Panc1 (cell line): ENCODE results near the gene CALHM6. TPM values are rescaled to one million over a fixed set of nuclear protein-coding genes. Genes with fewer than 3 reads are reported as not detected.

Experiments
- ATAC-seq: fragments of 200-7000 bp; cut with Tn5 transposase; 2 replicates; pipeline ENCODE4 v1.9.1; 2020; ENCODE audit warnings: mild to moderate bottlenecking, moderate library complexity
- BruUV-seq: library from RNA; stranded (reverse); fragments of 400-500 nt; replicated peaks from 2 replicates; lab custom pipeline; 2021; lab: Mats Ljungman, UMichigan
- CTCF ChIA-PET: fragments of 300-600 bp; sonication (Branson Sonifier 250); formaldehyde crosslinking; loops from one replicate; lab custom pipeline; 2022; ENCODE audit warnings: antibody characterized with exemption; lab: Charles Lee
- POLR2A ChIA-PET: fragments of 300-600 bp; sonication (Branson Sonifier 250); formaldehyde crosslinking; loops from one replicate; lab custom pipeline; 2022; ENCODE audit warnings: antibody characterized with exemption; lab: Charles Lee
- DNase-seq: peaks from one replicate; pipeline ENCODE4 v3.0.0-alpha.2; 2010; ENCODE audit warnings: low read depth, low spot score
- H3K27ac ChIP-seq: 2 replicates; pipeline ENCODE4 v1.5.1; 2011; ENCODE audit warnings: mild to moderate bottlenecking, low read length, inconsistent platforms
- H3K27me3 ChIP-seq: fragments of 200-500 bp; sonication (Bioruptor generic); 2 replicates; pipeline ENCODE4 v1.6.0; 2014; ENCODE audit warnings: low read length, inconsistent platforms; ENCODE audit not compliant: control insufficient read depth, insufficient read depth
- H3K36me3 ChIP-seq: fragments of 200-500 bp; sonication (Bioruptor generic); 2 replicates; pipeline ENCODE4 v1.5.1; 2014; ENCODE audit warnings: inconsistent platforms, mild to moderate bottlenecking, low read length, moderate library complexity; ENCODE audit not compliant: control insufficient read depth, insufficient read depth
- H3K4me1 ChIP-seq: 2 replicates; pipeline ENCODE4 v1.5.1; 2011; ENCODE audit warnings: inconsistent platforms, mild to moderate bottlenecking, low read length, moderate library complexity; ENCODE audit not compliant: control insufficient read depth, insufficient read depth
- H3K4me3 ChIP-seq, 2 experiments: 2 replicates each; pipeline ENCODE4 v1.5.1; 2011 to 2012; ENCODE audit warnings: low read depth in 2 of 2, low read length in 2 of 2, mild to moderate bottlenecking in 2 of 2, inconsistent platforms in 1 of 2, moderate library complexity in 1 of 2
- H3K9me3 ChIP-seq: fragments of 200-500 bp; sonication (Bioruptor generic); 2 replicates; pipeline ENCODE4 v1.5.1; 2014; ENCODE audit warnings: low read depth, mild to moderate bottlenecking, inconsistent platforms, low read length, moderate library complexity; ENCODE audit not compliant: control insufficient read depth, insufficient read depth
- POLR2AphosphoS5 ChIP-seq: IDR thresholded peaks from 2 replicates; pipeline ENCODE4 v1.6.1; 2012; ENCODE audit warnings: mild to moderate bottlenecking, low read depth, low read length, moderate library complexity
- SIN3A ChIP-seq: IDR thresholded peaks from 2 replicates; pipeline ENCODE4 v1.6.1; 2012; ENCODE audit warnings: low read depth, mild to moderate bottlenecking, low read length, moderate library complexity, borderline replicate concordance; ENCODE audit not compliant: insufficient read depth
- TCF7L2 ChIP-seq: IDR thresholded peaks from 2 replicates; pipeline ENCODE4 v1.6.1; 2011; ENCODE audit warnings: mild to moderate bottlenecking, low read depth, low read length, inconsistent platforms
- in situ Hi-C: cut with HindIII; loops from 2 replicates; pipeline ENCODE4 v1.10.0; 2016; ENCODE audit warnings: low sequenced_read_pairs, low pct_unique_long_range_greater_than_20kb
- intact Hi-C: fragments of 100-400 bp; cut with micrococcal nuclease; formaldehyde crosslinking; loops from one replicate; pipeline ENCODE4 v1.10.0; 2022; ENCODE audit not compliant: unreplicated experiment
- total RNA-seq: library from RNA; stranded (reverse); gene quantifications from one replicate; pipeline ENCODE4 v1.2.1, GENCODE V29; 2021; ENCODE audit not compliant: unreplicated experiment
- TF ChIP-seq, protein P1 (sequence below): fragments of 450-650 bp; IDR thresholded peaks from 2 replicates; pipeline ENCODE4 v1.5.1; 2017; ENCODE audit warnings: mild to moderate bottlenecking
- TF ChIP-seq, protein P2 (sequence below), 2 experiments: IDR thresholded peaks; 2 replicates each; pipeline ENCODE4 v1.6.1; 2011 to 2012; ENCODE audit warnings: low read depth in 2 of 2, control low read depth in 1 of 2, low read length in 1 of 2, mild to moderate bottlenecking in 1 of 2, moderate library complexity in 1 of 2; ENCODE audit not compliant: insufficient read depth in 1 of 2

The CALHM6 gene
- total RNA-seq, 1 experiment from 2014 or later = not detected

DNA sequence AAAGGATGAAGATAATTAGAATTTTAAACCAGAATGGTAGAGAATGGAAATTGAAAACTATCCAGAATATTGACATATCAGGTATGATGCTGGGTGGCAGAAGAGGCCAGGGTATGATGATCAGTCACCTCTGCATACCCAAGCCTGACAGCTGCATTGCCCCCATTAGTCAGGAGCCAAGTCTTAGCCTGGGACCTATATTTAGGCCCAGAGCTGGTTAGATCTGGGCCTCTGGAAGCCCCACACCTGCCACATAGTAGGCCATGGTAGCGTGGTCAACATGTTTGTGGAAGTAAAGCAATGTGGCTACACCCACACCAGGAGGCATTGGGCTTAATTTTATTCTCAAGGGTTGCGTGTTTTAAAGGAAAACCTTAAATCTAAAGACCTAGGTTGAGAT lies 32.1 kb upstream of the CALHM6 start:
- DNase-seq (no peak), ATAC-seq (no peak)
- in situ Hi-C loops (no loop called here), intact Hi-C loops (no loop called here)
- ChIA-PET CTCF (no interaction called here), POLR2A (no interaction called here)
- H3K36me3 ChIP-seq = no peaks in the 10 kb centered on the region
- H3K9me3 ChIP-seq = no peaks in the 10 kb centered on the region
- no peaks in the 10 kb centered on the region for H3K4me1 ChIP-seq
- H3K27me3 ChIP-seq = no peaks in the 10 kb centered on the region; the same call in 1 of the 2 replicates
- no peak overlapping the region for H3K4me3 ChIP-seq
- TF ChIP-seq POLR2AphosphoS5 (no peak), SIN3A (no peak)
- BruUV-seq = no TSS peak
- H3K27ac ChIP-seq = no peak overlapping the region

DNA sequence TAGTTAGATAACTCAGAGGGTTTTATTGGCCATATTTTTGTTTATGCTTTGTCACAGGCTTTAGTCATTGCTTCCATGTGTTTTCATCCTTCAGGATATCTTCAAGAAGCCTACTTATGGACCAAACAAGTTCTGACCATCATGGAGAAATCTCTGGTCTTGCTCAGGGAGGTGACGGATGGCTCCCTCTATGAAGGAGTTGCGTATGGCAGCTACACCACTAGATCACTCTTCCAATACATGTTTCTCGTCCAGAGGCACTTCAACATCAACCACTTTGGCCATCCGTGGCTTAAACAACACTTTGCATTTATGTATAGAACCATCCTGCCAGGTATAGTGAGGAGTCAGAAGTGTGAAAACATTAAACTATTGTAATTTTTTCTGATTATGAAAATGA lies 30.3 kb upstream of the CALHM6 start:
- no peaks in the 10 kb centered on the region for H3K36me3 ChIP-seq
- in situ Hi-C loops (no loop called here), intact Hi-C loops (no loop called here)
- peaks cover 5% of the 10 kb centered on the region; the same call in 1 of the 2 replicates for H3K27me3 ChIP-seq
- H3K9me3 ChIP-seq = no peaks in the 10 kb centered on the region
- POLR2A ChIA-PET = no interaction called here
- no peak overlapping the region for H3K27ac ChIP-seq
- no TSS peak for BruUV-seq
- CTCF ChIA-PET = no interaction called here
- ATAC-seq (no peak), DNase-seq (no peak)
- H3K4me3 ChIP-seq = no peak overlapping the region
- TF ChIP-seq, protein P1, sequence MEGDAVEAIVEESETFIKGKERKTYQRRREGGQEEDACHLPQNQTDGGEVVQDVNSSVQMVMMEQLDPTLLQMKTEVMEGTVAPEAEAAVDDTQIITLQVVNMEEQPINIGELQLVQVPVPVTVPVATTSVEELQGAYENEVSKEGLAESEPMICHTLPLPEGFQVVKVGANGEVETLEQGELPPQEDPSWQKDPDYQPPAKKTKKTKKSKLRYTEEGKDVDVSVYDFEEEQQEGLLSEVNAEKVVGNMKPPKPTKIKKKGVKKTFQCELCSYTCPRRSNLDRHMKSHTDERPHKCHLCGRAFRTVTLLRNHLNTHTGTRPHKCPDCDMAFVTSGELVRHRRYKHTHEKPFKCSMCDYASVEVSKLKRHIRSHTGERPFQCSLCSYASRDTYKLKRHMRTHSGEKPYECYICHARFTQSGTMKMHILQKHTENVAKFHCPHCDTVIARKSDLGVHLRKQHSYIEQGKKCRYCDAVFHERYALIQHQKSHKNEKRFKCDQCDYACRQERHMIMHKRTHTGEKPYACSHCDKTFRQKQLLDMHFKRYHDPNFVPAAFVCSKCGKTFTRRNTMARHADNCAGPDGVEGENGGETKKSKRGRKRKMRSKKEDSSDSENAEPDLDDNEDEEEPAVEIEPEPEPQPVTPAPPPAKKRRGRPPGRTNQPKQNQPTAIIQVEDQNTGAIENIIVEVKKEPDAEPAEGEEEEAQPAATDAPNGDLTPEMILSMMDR = peak; percentile 22
- no peak for TF ChIP-seq TCF7L2
- no peaks in the 10 kb centered on the region for H3K4me1 ChIP-seq

DNA sequence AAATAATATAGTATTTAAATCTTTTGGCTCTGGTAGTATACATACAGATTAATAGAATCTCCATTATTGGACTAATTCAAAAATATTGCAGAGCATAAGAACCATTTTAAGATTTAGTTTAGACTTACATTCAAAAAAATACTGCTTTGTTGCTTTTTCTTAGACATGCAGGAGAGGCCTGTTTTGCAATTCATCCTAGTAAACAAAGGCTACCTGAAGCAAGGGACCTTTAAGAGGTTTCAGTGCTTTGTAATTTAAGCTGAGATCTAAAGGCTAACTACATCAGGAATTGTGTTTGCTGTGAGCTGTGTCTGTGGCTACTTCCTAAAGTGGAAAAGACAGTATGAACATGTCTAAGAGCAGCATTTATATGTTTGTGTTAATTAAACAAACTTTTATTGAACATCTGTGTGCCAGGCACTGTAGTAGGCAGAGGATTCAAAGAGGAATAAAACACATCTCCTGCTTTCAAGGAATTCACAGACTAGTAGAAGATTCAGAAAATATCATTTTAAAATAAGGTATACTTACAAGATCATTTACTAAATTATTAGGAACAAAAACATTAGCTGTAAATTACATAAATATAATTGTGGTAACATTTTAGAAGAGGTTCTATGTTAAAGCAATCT lies 29.1 kb upstream of the CALHM6 start:
- no peak for ATAC-seq
- in situ Hi-C loops = no loop called here
- CTCF ChIA-PET = no interaction called here
- TF ChIP-seq, protein P1 = no peak
- TF ChIP-seq, protein P2, sequence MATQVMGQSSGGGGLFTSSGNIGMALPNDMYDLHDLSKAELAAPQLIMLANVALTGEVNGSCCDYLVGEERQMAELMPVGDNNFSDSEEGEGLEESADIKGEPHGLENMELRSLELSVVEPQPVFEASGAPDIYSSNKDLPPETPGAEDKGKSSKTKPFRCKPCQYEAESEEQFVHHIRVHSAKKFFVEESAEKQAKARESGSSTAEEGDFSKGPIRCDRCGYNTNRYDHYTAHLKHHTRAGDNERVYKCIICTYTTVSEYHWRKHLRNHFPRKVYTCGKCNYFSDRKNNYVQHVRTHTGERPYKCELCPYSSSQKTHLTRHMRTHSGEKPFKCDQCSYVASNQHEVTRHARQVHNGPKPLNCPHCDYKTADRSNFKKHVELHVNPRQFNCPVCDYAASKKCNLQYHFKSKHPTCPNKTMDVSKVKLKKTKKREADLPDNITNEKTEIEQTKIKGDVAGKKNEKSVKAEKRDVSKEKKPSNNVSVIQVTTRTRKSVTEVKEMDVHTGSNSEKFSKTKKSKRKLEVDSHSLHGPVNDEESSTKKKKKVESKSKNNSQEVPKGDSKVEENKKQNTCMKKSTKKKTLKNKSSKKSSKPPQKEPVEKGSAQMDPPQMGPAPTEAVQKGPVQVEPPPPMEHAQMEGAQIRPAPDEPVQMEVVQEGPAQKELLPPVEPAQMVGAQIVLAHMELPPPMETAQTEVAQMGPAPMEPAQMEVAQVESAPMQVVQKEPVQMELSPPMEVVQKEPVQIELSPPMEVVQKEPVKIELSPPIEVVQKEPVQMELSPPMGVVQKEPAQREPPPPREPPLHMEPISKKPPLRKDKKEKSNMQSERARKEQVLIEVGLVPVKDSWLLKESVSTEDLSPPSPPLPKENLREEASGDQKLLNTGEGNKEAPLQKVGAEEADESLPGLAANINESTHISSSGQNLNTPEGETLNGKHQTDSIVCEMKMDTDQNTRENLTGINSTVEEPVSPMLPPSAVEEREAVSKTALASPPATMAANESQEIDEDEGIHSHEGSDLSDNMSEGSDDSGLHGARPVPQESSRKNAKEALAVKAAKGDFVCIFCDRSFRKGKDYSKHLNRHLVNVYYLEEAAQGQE (IDR thresholded peaks at IDR 0.05; ENCODE audit: insufficient read depth in 1 of 2, low read depth in 2 of 2, low read length in 1 of 2) = no peak
- TF ChIP-seq SIN3A = no peak
- TF ChIP-seq POLR2AphosphoS5 = no peak
- TF ChIP-seq TCF7L2 = no peak
- H3K36me3 ChIP-seq = no peaks in the 10 kb centered on the region
- BruUV-seq = no TSS peak
- no peak overlapping the region for H3K4me3 ChIP-seq
- no peaks in the 10 kb centered on the region for H3K4me1 ChIP-seq
- intact Hi-C loops = no loop called here
- no peak overlapping the region for H3K27ac ChIP-seq
- no peaks in the 10 kb centered on the region for H3K9me3 ChIP-seq
- POLR2A ChIA-PET = no interaction called here
- no peak for DNase-seq
- peaks cover 9% of the 10 kb centered on the region for H3K27me3 ChIP-seq
